Testis (tissue), 3 donors: ENCODE data around the gene LRGUK. TPM values are rescaled to one million over a fixed set of nuclear protein-coding genes. Genes with fewer than 3 reads are reported as not detected.

Experiments used
- DNase-seq: peaks from one replicate; pipeline ENCODE4 v3.0.0-alpha.2; 2019
- H3K27ac ChIP-seq, 2 donors: fragments of 200-600 bp; sonication (generic); one replicate each; pipeline ENCODE4 v1.5.1; 2019
- H3K27me3 ChIP-seq: fragments of 200-600 bp; sonication (generic); one replicate; pipeline ENCODE4 v1.5.1; 2019
- H3K36me3 ChIP-seq: fragments of 200-600 bp; sonication (generic); one replicate; pipeline ENCODE4 v1.5.1; 2017; ENCODE audit warnings: low read depth; ENCODE audit errors: missing control alignments
- H3K4me1 ChIP-seq: fragments of 200-600 bp; sonication (generic); one replicate; pipeline ENCODE4 v1.5.1; 2019
- H3K4me3 ChIP-seq, 2 donors: fragments of 200-600 bp; sonication (generic); one replicate each; pipeline ENCODE4 v1.5.1; 2017 to 2019
- H3K9me3 ChIP-seq: fragments of 200-600 bp; sonication (generic); one replicate; pipeline ENCODE4 v1.5.1; 2017
- POLR2A ChIP-seq: fragments of 450-650 bp; IDR thresholded peaks from one replicate; pipeline ENCODE4 v1.6.1; 2017; ENCODE audit warnings: antibody characterized with exemption, mild to moderate bottlenecking, moderate library complexity
- WGBS, 2 donors: methylation state at CpG; one replicate each; pipeline ENCODE4 v1.1.5; 2018; 5-methylcytosine and 5-hydroxymethylcytosine counted together
- intact Hi-C: fragments of 100-400 bp; cut with DNase I; formaldehyde crosslinking; loops from one replicate; pipeline ENCODE4 v1.15.1; 2023; ENCODE audit warnings: low total_unique reads
- polyA plus RNA-seq: library from polyadenylated mRNA; stranded (reverse); fragments of 350-450 nt; fragmentation: Illumina TruSeq; extraction: RNeasy Lipid Tissue Mini Kit (QIAGEN cat#74804); gene quantifications from one replicate; pipeline ENCODE4 v1.2.3, GENCODE V29; 2014; ENCODE audit warnings: low read depth, low replicate concordance; ENCODE audit not compliant: insufficient read depth
- total RNA-seq, 2 donors: library from RNA; depleted of rRNA; stranded (reverse); fragments of >200 nt; gene quantifications; one replicate each; pipeline ENCODE4 v1.2.3, GENCODE V29; 2016
- TF ChIP-seq, protein P1 (sequence below), 3 experiments: fragments of 450-650 bp in 2 of 3; fragments of 200-600 bp in 1 of 3; sonication (generic) in 1 of 3; IDR thresholded peaks; one replicate each; pipeline ENCODE4 v1.5.1; 2016 to 2019; ENCODE audit warnings: antibody characterized with exemption in 3 of 3, mild to moderate bottlenecking in 2 of 3, moderate library complexity in 1 of 3

LRGUK gene
- total and polyA plus RNA-seq, 3 donors from 2014 or later: 9.4 to 16.1 (median 13.0) TPM

DNA sequence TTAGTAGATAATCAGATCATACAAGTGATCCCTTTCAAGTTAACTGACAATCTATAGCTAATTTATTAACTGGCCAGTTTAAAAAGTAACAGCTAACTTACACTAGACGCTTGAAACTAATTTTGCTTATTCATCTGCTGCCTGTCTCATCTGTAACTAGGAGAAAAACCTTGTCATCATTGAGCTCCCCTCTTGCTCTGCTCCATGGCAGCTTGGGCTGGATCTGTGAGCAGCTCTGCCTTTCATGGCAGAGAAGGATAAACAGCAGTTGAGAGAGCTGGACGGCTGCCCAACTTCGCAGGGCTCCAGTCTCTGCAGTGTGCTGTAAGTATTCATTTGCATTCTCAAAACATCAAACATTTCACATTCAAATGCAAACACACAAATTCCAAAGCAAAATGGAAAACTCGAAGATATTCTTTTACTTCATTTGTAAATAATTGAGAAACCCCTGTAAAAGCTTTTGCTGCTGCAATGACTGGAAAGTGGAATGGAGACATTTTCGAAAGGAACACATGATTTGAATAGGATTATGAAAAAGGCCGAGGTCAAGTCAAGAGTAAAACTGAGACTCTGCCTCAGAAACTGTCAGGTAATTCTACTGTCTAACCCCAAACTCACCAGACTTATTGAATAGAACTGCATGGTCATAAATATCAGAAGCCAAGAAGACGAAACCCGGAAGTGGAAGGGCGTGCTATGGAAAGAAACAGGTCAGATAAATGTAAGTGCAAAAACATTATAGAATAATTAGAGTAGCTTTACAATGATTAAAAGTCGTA is 172.0 kb downstream of the LRGUK start:
- Histone ChIP-seq H3K4me3 (no peak overlapping the region), H3K27ac (no peak overlapping the region), H3K36me3 (no peaks in the 10 kb centered on the region), H3K27me3 (no peaks in the 10 kb centered on the region), H3K4me1 (no peaks in the 10 kb centered on the region), H3K9me3 (no peaks in the 10 kb centered on the region)
- DNase-seq: no peak
- intact Hi-C loops: no loop called here
- 75 to 77% methylated on average over 10 of the region's 10 CpGs for WGBS, 2 donors
- no peak for TF ChIP-seq POLR2A
- TF ChIP-seq, protein P1, sequence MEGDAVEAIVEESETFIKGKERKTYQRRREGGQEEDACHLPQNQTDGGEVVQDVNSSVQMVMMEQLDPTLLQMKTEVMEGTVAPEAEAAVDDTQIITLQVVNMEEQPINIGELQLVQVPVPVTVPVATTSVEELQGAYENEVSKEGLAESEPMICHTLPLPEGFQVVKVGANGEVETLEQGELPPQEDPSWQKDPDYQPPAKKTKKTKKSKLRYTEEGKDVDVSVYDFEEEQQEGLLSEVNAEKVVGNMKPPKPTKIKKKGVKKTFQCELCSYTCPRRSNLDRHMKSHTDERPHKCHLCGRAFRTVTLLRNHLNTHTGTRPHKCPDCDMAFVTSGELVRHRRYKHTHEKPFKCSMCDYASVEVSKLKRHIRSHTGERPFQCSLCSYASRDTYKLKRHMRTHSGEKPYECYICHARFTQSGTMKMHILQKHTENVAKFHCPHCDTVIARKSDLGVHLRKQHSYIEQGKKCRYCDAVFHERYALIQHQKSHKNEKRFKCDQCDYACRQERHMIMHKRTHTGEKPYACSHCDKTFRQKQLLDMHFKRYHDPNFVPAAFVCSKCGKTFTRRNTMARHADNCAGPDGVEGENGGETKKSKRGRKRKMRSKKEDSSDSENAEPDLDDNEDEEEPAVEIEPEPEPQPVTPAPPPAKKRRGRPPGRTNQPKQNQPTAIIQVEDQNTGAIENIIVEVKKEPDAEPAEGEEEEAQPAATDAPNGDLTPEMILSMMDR (IDR thresholded peaks at IDR 0.05): no peak

DNA sequence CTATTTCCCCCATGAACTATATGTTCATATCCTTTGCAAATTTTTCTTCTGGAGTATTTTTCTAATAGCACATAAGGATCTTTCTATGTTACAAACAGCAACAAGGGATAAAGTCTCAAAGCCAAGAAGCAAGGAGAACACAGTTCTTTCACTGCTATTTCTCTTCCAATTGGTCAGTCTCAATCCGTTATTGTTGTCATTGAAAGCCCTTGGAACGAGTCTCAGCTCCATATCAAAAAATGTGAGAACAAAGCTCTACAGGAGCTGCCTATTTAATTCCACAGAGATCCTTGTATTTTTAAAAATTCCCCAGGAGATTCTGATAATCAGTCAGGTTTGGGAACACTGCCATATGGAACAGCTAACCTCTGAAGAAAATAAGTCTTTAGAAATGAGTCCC is 173.8 kb downstream of the LRGUK start:
- Histone ChIP-seq H3K27me3 (no peaks in the 10 kb centered on the region), H3K4me3 (no peak overlapping the region), H3K9me3 (no peaks in the 10 kb centered on the region), H3K4me1 (no peaks in the 10 kb centered on the region), H3K36me3 (no peaks in the 10 kb centered on the region), H3K27ac (no peak overlapping the region)
- intact Hi-C loops: no loop called here
- DNase-seq: no peak
- 60% methylated on average over 2 of the region's 2 CpGs for WGBS, 2 donors
- TF ChIP-seq POLR2A: no peak
- TF ChIP-seq, protein P1 (IDR thresholded peaks at IDR 0.05): no peak

DNA sequence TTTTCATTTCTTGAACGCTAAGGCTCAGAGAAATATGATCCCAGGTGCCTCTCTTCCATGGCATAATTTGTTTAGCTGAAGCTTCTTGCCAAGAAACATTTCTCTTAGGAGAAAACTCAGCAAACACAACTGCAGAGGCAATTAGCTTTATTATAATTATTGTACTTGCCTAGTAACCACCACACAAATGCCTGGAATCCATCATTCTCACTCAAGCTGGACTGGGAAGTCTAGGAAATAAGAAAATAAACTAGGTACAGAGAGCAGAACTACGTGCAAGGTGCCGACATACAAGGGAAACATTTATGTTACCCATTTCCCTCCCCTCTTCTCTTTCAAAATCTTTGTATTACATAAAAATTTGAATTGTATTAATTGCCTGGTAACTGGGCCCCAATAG is 174.5 kb downstream of the LRGUK start:
- Histone ChIP-seq H3K9me3 (no peaks in the 10 kb centered on the region), H3K36me3 (no peaks in the 10 kb centered on the region), H3K4me1 (no peaks in the 10 kb centered on the region), H3K27ac (no peak overlapping the region), H3K27me3 (no peaks in the 10 kb centered on the region), H3K4me3 (no peak overlapping the region)
- WGBS, 2 donors: 93% methylated on average over 3 of the region's 3 CpGs
- intact Hi-C loops: no loop called here
- no peak for TF ChIP-seq POLR2A
- TF ChIP-seq, protein P1 (IDR thresholded peaks at IDR 0.05): no peak
- no peak for DNase-seq

DNA sequence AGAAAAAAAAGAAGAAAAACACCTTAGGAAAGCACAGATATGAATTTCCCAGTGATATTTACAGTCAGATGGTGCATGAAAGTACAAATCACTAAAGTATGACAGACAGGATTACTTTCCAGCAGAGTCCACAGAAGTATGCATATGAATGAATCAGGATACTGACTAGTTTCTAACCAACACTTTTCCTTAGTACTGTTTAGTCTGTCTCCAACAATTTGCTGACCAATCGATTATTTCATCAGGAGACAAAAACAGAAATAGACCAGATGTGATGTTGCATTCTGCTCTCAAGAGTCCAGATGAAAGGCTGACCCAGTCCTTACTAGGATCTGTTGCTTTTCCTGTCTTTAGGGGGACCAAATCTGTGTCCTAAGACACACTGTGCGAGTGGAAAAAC is 175.0 kb downstream of the LRGUK start:
- Histone ChIP-seq H3K9me3 (no peaks in the 10 kb centered on the region), H3K4me1 (no peaks in the 10 kb centered on the region), H3K4me3 (no peak overlapping the region), H3K27ac (no peak overlapping the region), H3K27me3 (no peaks in the 10 kb centered on the region), H3K36me3 (no peaks in the 10 kb centered on the region)
- intact Hi-C loops: no loop called here
- WGBS, 2 donors: 79 to 97% methylated on average over 2 of the region's 2 CpGs
- no peak for DNase-seq
- TF ChIP-seq POLR2A: no peak
- TF ChIP-seq, protein P1 (IDR thresholded peaks at IDR 0.05): no peak

DNA sequence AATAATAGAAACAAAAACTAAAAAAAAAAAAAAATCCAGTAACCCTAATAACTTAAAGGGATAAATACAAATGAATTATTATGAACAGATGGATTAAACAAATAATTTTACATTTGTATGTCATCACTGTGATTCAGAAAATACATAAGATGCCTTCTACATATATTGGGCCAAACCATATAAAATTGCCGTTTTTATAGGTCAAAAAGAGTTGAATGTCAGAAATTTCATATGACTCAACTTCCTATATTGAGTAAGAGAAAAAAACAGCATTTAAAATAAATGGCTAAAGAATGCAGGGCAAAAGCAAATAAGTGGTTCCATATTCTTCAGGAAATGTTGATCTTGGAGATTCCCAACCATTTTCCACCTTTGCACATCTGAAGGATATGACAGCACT is 180.2 kb downstream of the LRGUK start:
- H3K4me1 ChIP-seq: no peaks in the 10 kb centered on the region
- no peak overlapping the region for H3K27ac ChIP-seq
- no peaks in the 10 kb centered on the region for H3K27me3 ChIP-seq
- H3K36me3 ChIP-seq: no peaks in the 10 kb centered on the region
- TF ChIP-seq, protein P1 (IDR thresholded peaks at IDR 0.05): no peak
- no peak for TF ChIP-seq POLR2A
- 85 to 96% methylated on average over 1 of the region's 1 CpG for WGBS, 2 donors
- H3K4me3 ChIP-seq: no peak overlapping the region
- no peak for DNase-seq
- no peaks in the 10 kb centered on the region for H3K9me3 ChIP-seq
- intact Hi-C loops: no loop called here
